HG03565 (cell line): Measurements from ENCODE around the gene CAPN15.
"Not testable (repeated sequence)": the region's sequence is repeated elsewhere in the genome, so short reads cannot be mapped to it uniquely, and the experiment has no call there.

Experiments
- ATAC-seq: cut with Tn5 transposase; IDR thresholded peaks from one replicate; pipeline ENCODE4 v1.9.1; 2021; ENCODE audit warnings: mild to moderate bottlenecking, moderate library complexity; ENCODE audit not compliant: unreplicated experiment

Gene CAPN15

GRCh38 chr16:527015-527903 lies at the start of gene CAPN15:
Gene CAPN15 (plus strand): TSS chr16:527712. CDS start chr16:546839, 19,127 bp downstream.
- ATAC-seq, result peak; percentile 43

DNA sequence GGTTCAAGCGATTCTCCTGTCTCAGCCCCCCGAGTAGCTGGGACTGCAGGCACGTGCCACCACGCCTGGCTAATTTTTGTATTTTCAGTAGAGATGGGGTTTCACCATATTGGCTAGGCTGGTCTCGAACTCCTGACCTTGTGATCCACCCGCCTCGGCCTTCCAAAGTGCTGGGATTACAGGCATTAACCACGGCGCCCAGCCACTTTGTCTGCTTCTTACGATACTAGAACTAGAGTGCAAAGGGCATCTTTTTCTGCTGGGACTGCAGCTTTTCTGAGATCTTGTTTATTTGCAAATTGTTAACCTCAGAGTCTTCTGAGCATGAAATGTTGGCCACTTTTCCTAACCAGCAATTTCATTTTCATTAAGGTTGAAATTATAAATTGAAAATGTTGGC lies 49.2 kb upstream of the CAPN15 start:
- ATAC-seq, result not testable (repeated sequence)

- no peak for ATAC-seq
Observed at GRCh38 chr16:482468-483185, 44.9 kb upstream of the CAPN15 start.

- ATAC-seq, result no peak
Observed at GRCh38 chr16:483341-484075, 44.0 kb upstream of the CAPN15 start.

GRCh38 chr16:489606-490005 lies 37.9 kb upstream of the CAPN15 start:
- no peak for ATAC-seq

DNA sequence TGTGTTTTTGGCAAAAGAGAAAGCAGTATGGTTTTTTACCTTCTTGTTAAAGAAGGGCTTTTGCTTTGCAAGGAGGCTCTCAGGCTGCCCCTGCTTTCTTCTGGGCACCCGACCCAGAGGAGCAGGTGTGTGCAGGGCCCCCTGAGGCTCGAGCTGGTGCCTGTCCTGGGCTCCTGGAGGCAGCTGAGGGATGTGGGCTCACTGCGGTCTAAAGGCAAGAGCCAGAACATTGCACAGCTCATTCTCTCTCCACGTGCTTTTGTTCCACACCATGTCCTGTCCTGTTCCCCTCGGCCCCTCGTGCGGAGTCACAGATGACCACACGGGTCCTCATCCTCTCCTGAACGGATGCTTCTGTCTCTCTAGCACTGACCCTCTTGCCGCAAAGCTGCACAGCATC lies 36.7 kb upstream of the CAPN15 start:
- ATAC-seq, result no peak

GRCh38 chr16:491220-491919 lies 36.1 kb upstream of the CAPN15 start:
- no peak for ATAC-seq

DNA sequence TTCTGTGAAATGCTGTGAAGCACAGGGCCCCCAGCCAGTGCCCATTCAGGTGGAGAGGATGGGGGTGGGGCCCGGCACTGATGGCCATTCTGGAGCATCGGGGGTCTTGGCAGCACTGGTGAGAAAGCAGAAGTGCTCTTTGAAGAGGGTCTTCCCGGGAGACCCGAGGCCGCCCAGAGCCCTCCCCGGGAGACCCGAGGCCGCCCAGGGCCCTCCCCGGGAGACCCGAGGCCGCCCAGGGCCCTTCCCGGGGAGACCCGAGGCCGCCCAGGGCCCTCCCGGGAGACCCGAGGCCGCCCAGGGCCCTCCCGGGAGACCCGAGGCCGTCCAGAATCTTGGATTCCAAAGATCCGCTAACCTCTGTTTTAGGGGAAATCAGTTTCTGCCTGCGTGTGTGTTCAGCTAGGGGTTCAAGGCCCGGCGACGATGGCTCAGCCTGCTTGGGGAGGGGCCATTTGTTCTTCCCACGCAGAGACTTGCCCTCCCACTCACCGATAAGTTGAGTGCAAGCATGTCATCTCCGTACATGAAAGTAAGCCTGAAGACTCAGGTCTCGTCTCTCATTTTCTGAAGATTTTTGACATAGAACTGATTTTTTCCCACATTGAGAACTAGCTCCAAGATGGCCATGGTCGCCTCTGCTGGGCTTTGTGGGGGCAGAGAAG lies 35.2 kb upstream of the CAPN15 start:
- ATAC-seq, result no peak

DNA sequence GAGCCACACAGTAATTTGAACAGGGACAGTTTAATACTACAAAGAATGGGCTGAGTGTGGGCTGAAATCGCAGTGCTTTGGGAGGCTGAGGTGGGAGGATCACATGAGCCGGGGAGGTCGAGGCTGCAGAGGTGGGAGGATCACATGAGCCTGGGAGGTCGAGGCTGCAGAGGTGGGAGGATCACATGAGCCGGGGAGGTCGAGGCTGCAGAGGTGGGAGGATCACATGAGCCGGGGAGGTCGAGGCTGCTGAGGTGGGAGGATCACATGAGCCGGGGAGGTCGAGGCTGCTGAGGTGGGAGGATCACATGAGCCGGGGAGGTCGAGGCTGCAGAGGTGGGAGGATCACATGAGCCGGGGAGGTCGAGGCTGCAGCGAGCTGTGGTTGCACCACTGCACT lies 32.8 kb upstream of the CAPN15 start:
- not testable (repeated sequence) for ATAC-seq

DNA sequence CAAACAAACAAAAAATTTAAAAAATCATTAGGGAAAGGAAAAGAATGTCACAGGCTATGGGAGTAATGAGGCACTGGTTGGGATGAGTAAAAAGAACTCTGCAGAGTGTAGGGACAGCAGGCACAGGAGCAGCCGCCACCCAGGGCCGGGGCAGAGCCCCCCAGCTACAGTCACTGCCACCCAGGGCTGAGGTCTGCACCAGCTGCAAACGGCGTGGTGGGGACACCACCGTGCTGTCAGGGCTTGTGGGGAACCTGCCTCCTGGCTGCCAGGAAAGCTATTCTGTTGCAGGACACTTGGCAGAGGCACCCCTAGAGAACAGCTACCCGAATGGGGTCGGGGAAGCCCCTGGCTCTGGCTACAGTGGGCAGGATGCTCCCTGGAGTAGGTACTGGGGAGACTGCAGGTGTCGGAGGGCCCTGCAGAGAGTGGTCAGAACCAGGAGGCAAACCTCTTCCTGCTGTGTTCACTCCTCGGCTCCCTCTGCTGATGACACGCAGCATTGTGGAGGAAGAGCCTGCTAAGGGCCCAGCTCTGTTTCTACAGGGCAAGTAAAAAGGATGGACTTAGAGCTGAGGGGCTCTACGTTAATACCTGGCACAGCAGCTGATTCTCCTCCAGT lies 32.3 kb upstream of the CAPN15 start:
- no peak for ATAC-seq

- no peak for ATAC-seq
Observed at GRCh38 chr16:496097-496886, 31.2 kb upstream of the CAPN15 start.

- ATAC-seq, result no peak
Observed at GRCh38 chr16:497258-497657, 30.3 kb upstream of the CAPN15 start.

DNA sequence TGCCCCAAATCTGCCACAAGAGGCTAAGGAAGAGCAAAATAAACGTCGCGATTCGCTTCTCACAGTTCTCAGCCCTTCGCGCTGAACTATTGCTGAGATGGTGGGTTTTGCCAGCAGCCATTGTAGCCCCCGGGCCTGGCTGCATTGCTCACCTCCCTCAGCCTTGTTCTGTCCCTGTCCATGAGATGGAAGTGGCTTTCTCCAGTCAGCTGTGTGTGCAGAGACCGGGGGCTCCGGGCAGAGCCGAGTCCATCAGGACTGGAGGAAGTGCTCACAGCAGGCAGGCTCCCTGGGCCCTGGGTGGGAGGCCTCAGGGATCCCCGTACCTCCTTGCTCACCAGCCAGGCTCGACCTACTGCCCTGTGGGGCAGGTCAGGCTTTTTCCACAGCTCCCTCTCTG lies 27.6 kb upstream of the CAPN15 start:
- ATAC-seq, result no peak

DNA sequence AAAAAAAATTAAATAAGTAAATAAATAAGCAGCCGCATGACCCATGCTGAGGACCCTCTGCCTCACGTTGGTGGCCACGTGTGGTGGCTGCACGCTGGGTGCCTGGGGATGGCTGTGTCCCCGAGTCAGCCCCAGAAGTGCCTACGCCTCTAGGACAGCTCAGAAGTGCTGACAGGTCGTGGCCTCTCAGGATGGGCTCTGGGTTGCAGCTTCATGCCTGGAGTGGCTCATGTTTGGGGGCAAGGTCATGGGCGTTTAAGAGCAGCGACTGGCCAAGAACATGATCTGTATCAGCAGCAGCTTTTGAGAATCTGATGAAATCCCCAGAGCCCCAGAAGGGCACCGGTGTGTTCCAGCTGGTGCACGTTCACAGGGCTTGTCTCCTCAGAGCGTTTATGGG lies 26.8 kb upstream of the CAPN15 start:
- ATAC-seq, result no peak

DNA sequence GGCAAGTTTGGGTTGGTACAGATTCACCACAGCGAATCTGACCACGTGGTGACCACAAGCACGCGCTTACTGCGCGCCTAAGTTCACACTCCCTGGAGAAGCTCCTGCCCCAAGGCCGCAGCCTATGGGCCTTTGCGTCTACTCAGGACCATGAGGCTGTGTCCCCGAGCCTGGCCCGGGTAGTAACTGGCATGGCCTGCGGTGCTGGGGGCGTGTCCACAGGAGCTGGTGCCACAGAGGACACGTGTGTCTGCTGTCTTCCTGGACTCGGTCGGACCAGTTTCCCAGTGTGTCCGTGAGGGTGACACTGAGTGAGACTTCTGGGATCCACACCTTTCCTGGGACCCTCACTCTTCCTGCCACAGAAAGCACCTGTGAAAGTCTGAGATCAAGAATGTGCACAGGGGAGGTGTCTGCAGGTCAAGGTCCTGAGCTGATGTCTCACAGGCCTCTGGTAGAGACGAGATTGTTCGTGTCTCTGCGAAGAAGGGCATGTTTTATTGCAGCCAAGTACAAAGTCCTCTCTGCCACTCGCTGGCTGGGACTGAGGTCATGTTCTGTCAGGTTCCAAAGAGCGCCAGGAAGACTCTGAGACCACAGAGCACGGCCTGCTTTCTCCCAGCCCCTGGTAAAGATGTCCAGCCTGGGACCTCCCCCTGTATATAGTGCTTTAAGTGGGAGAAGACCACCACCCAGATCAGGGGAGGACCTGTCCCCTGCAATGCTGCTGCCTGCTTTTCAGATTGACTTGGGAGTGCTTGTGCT lies 25.2 kb upstream of the CAPN15 start:
- ATAC-seq, result no peak

- no peak for ATAC-seq
Observed at GRCh38 chr16:503150-504071, 24.1 kb upstream of the CAPN15 start.
